ENCODE measurements around the gene SERTAD2.

- TF ChIP-seq REST (IDR thresholded peaks at IDR 0.05; ENCODE audit: insufficient replicate concordance, low read depth) (no peak), CTCF (IDR thresholded peaks at IDR 0.05; ENCODE audit: insufficient read depth, low read length) (no peak), POLR2AphosphoS5 (IDR thresholded peaks at IDR 0.05; ENCODE audit: low read depth) (no peak), GABPA (IDR thresholded peaks at IDR 0.05; ENCODE audit: low read depth) (no peak), SPI1 (IDR thresholded peaks at IDR 0.05; ENCODE audit: borderline replicate concordance, low read depth) (no peak)
Measured at GRCh38 chr2:64613276-64613675, 40.4 kb downstream of the SERTAD2 start.
